Vagina (tissue), 2 donors: ENCODE data around the gene GPR65. TPM values are rescaled to one million over a fixed set of nuclear protein-coding genes. Genes with fewer than 3 reads are reported as not detected.

Experiments used
- DNase-seq, 2 donors: peaks; one replicate each; pipeline ENCODE4 v3.0.0-alpha.2; 2017; ENCODE audit errors: extremely low spot score in 2 of 2
- H3K27ac ChIP-seq: fragments of 200-600 bp; sonication (generic); one replicate; pipeline ENCODE4 v1.5.1; 2019
- H3K27me3 ChIP-seq: fragments of 200-600 bp; sonication (generic); one replicate; pipeline ENCODE4 v1.5.1; 2019
- H3K36me3 ChIP-seq, 2 donors: fragments of 200-600 bp; sonication (generic); one replicate each; pipeline ENCODE4 v1.5.1; 2017 to 2019
- H3K4me1 ChIP-seq: fragments of 200-600 bp; sonication (generic); one replicate; pipeline ENCODE4 v1.5.1; 2019
- H3K4me3 ChIP-seq, 2 donors: fragments of 200-600 bp; sonication (generic); 1 replicate in 1 of 2; 2 replicates in 1 of 2; pipeline ENCODE4 v1.5.1; 2016 to 2019
- H3K9me3 ChIP-seq: fragments of 200-600 bp; sonication (generic); one replicate; pipeline ENCODE4 v1.5.1; 2019
- POLR2A ChIP-seq, 2 donors: fragments of 450-650 bp; IDR thresholded peaks; one replicate each; pipeline ENCODE4 v1.6.1; 2017; ENCODE audit warnings: antibody characterized with exemption in 2 of 2, mild to moderate bottlenecking in 2 of 2, moderate library complexity in 2 of 2
- POLR2AphosphoS5 ChIP-seq, 2 donors: sonication (generic); formaldehyde crosslinking; IDR thresholded peaks; one replicate each; pipeline ENCODE4 v1.9.0; 2017; ENCODE audit warnings: antibody characterized with exemption in 2 of 2, mild to moderate bottlenecking in 2 of 2, low read depth in 1 of 2; ENCODE audit not compliant: insufficient read depth in 1 of 2
- intact Hi-C: fragments of 100-400 bp; cut with DNase I; formaldehyde crosslinking; loops from one replicate; pipeline ENCODE4 v1.15.1; 2023
- total RNA-seq: library from RNA; depleted of rRNA; stranded (reverse); fragments of >200 nt; gene quantifications from one replicate; pipeline ENCODE4 v1.2.3, GENCODE V29; 2016
- TF ChIP-seq, protein P1 (sequence below), 3 experiments: fragments of 450-650 bp in 2 of 3; fragments of 200-600 bp in 1 of 3; sonication (generic) in 1 of 3; IDR thresholded peaks; one replicate each; pipeline ENCODE4 v1.5.1; 2017 to 2019; ENCODE audit warnings: antibody characterized with exemption in 3 of 3, mild to moderate bottlenecking in 2 of 3, moderate library complexity in 2 of 3

GPR65 gene
- total RNA-seq, 1 donor from 2014 or later = 1.2 TPM

DNA sequence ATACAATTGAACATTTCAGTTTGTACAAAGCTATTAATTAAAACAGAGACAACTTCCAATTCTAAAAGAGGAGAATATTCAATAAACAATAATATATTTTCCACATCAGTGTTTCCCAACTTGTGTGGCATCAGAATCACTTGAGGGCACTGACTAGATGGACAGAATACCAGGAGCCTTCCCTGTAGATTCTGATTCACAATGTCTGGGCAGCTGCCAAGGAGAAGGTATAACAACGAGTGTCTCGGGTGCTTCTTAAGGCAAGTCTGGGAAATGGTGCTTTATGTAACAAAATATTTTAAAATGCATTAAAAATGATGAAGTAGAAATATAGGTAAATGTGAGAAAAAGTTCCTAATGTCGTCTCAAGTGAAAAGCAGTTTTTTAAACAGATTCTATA, 38.1 kb upstream of the GPR65 start:
- Histone ChIP-seq H3K36me3 (peaks cover 0 to 21% of the 10 kb centered on the region in 2 donors), H3K27ac (no peak overlapping the region), H3K4me3 (no peak overlapping the region), H3K27me3 (no peaks in the 10 kb centered on the region), H3K4me1 (no peaks in the 10 kb centered on the region), H3K9me3 (no peaks in the 10 kb centered on the region)
- no peak for DNase-seq
- no peak for TF ChIP-seq POLR2AphosphoS5 (IDR thresholded peaks at IDR 0.05; ENCODE audit: insufficient read depth in 1 of 2, low read depth in 1 of 2)
- TF ChIP-seq POLR2A (IDR thresholded peaks at IDR 0.05) = no peak
- TF ChIP-seq, protein P1, sequence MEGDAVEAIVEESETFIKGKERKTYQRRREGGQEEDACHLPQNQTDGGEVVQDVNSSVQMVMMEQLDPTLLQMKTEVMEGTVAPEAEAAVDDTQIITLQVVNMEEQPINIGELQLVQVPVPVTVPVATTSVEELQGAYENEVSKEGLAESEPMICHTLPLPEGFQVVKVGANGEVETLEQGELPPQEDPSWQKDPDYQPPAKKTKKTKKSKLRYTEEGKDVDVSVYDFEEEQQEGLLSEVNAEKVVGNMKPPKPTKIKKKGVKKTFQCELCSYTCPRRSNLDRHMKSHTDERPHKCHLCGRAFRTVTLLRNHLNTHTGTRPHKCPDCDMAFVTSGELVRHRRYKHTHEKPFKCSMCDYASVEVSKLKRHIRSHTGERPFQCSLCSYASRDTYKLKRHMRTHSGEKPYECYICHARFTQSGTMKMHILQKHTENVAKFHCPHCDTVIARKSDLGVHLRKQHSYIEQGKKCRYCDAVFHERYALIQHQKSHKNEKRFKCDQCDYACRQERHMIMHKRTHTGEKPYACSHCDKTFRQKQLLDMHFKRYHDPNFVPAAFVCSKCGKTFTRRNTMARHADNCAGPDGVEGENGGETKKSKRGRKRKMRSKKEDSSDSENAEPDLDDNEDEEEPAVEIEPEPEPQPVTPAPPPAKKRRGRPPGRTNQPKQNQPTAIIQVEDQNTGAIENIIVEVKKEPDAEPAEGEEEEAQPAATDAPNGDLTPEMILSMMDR (IDR thresholded peaks at IDR 0.05) = no peak
- intact Hi-C loops = no loop called here

DNA sequence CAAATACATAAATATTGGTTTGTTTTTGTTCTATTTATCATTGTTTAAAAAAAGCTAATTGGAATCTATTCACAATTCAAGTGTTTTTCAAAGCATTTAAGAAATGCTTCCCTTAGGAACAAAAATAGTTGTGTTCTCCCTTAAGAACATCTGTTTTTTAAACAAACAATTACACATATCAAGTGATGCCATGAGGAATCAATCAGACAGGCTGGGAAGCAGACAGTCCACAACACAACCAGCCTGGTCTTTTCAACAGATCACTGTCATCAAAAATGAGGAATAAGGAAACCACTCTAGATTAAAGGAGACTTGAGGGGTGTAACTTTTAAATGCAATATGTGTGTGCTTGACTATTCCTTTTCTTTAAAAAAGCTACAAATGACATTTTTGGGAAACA, 37.4 kb upstream of the GPR65 start:
- TF ChIP-seq POLR2A (IDR thresholded peaks at IDR 0.05) (no peak), POLR2AphosphoS5 (IDR thresholded peaks at IDR 0.05; ENCODE audit: insufficient read depth in 1 of 2, low read depth in 1 of 2) (no peak)
- TF ChIP-seq, protein P1 (IDR thresholded peaks at IDR 0.05) = no peak
- DNase-seq = no peak
- Histone ChIP-seq H3K4me3 (no peak overlapping the region), H3K4me1 (no peaks in the 10 kb centered on the region), H3K36me3 (peaks cover 0 to 14% of the 10 kb centered on the region in 2 donors), H3K27me3 (no peaks in the 10 kb centered on the region), H3K9me3 (no peaks in the 10 kb centered on the region), H3K27ac (no peak overlapping the region)
- intact Hi-C loops = no loop called here

DNA sequence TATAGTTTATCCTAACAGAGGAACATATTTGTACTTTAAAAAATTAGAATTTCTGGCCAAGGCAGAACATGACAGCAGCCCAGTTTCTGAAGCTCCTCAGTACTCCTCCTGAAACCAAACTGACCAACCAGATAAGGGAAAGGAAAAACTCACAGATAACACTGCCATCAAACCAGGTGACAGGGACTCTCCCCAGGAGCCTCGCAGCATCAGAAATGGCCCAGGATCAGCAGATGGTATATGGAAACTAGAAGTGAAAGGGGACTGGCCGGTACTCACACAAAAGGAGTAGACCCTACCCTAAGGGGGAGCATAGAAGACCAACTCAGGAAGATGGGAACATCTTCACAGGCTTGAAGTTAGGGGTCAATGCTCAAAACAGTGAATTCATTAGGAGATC, 33.9 kb upstream of the GPR65 start:
- TF ChIP-seq POLR2A (IDR thresholded peaks at IDR 0.05) (no peak), POLR2AphosphoS5 (IDR thresholded peaks at IDR 0.05; ENCODE audit: insufficient read depth in 1 of 2, low read depth in 1 of 2) (no peak)
- TF ChIP-seq, protein P1 (IDR thresholded peaks at IDR 0.05) = no peak
- Histone ChIP-seq H3K27ac (no peak overlapping the region), H3K36me3 (no peaks in the 10 kb centered on the region)

DNA sequence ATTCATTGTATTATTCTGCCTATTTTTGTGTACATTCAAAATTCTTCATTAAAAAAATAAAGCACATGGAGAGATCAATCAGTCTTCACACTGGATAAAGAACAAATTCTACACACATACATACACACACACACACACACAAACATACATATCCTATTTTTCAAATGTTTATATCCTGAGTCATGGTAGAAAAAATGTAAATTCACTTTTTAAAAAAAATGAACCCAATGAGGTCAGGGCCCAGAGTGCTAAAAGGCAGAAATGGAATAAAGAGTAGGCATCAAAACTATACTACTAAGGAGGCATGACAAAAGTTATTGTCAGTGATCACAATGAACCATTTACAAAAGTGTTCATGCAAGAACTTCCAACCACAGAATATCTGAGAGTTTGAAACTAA, 29.3 kb upstream of the GPR65 start:
- DNase-seq = no peak
- Histone ChIP-seq H3K27me3 (no peaks in the 10 kb centered on the region), H3K4me3 (no peak overlapping the region), H3K36me3 (peaks cover 0 to 12% of the 10 kb centered on the region in 2 donors), H3K27ac (no peak overlapping the region), H3K4me1 (no peaks in the 10 kb centered on the region), H3K9me3 (no peaks in the 10 kb centered on the region)
- intact Hi-C loops = no loop called here
- TF ChIP-seq, protein P1 (IDR thresholded peaks at IDR 0.05) = no peak
- no peak for TF ChIP-seq POLR2AphosphoS5 (IDR thresholded peaks at IDR 0.05; ENCODE audit: insufficient read depth in 1 of 2, low read depth in 1 of 2)
- TF ChIP-seq POLR2A (IDR thresholded peaks at IDR 0.05) = no peak

More for the DNA sequence above, 33.9 kb upstream of the GPR65 start:
- Histone ChIP-seq H3K27me3 (no peaks in the 10 kb centered on the region), H3K4me1 (no peaks in the 10 kb centered on the region), H3K4me3 (no peak overlapping the region), H3K9me3 (no peaks in the 10 kb centered on the region)
- intact Hi-C loops = no loop called here
- DNase-seq = no peak

DNA sequence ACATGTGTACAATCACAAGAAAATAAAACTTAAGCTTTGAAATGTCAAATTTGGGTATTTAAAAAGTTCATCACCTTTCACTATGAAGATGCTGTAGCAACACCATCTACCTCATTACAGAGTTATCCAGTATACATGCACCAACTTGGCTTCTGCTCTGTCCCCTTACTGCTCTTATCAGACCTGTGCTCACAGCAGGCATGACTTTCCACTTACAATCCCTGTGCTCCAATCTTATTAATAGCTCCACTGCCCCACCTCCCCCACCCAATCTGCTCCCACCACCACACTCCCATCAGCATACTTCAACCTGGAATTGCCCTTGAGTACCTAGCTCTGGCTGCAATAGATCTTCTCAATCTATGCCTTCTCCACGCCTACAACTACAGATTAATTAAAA, 25.2 kb upstream of the GPR65 start:
- TF ChIP-seq, protein P1 (IDR thresholded peaks at IDR 0.05) = no peak
- TF ChIP-seq POLR2AphosphoS5 (IDR thresholded peaks at IDR 0.05; ENCODE audit: insufficient read depth in 1 of 2, low read depth in 1 of 2) = no peak
- no peak for TF ChIP-seq POLR2A (IDR thresholded peaks at IDR 0.05)
- Histone ChIP-seq H3K9me3 (no peaks in the 10 kb centered on the region), H3K4me1 (no peaks in the 10 kb centered on the region), H3K36me3 (peaks cover 0 to 12% of the 10 kb centered on the region in 2 donors), H3K27ac (no peak overlapping the region), H3K27me3 (no peaks in the 10 kb centered on the region), H3K4me3 (no peak overlapping the region)
- intact Hi-C loops = no loop called here
- no peak for DNase-seq
